ENCODE results near the gene DNAH14. TPM values are rescaled to one million over a fixed set of nuclear protein-coding genes. Genes with fewer than 3 reads are reported as not detected.

DNAH14 gene
- polyA plus RNA-seq, 1 donor from 2014 or later = 24.9 TPM

- H4K20me1 ChIP-seq (ENCODE audit: insufficient read depth) = no peaks in the 10 kb centered on the region
- H3K4me3 ChIP-seq (ENCODE audit: low read length) = no peak overlapping the region
- no peaks in the 10 kb centered on the region for H3F3A ChIP-seq (ENCODE audit: insufficient read depth, low read length, poor library complexity, severe bottlenecking)
- H3K36me3 ChIP-seq (ENCODE audit: insufficient read depth, low read length) = no peaks in the 10 kb centered on the region
- no peak overlapping the region for H3K27ac ChIP-seq (ENCODE audit: low read length)
- H3K9me3 ChIP-seq (ENCODE audit: low read length) = no peaks in the 10 kb centered on the region
- H3K9me2 ChIP-seq (ENCODE audit: insufficient read depth, low read length) = no peaks in the 10 kb centered on the region
- H2AFZ ChIP-seq (ENCODE audit: low read depth, low read length) = no peak overlapping the region
- no peaks in the 10 kb centered on the region for H3K27me3 ChIP-seq (ENCODE audit: insufficient read depth, low read depth, low read length)
- H3K79me2 ChIP-seq (replicated peaks; ENCODE audit: insufficient read depth, low read length) = no peaks in the 10 kb centered on the region
- H3K9ac ChIP-seq (ENCODE audit: low read length) = no peak overlapping the region
- TF ChIP-seq TAF1 (IDR thresholded peaks at IDR 0.05; ENCODE audit: low read depth) (no peak), MXI1 (conservative IDR thresholded peaks at IDR 0.05; ENCODE audit: poor library complexity, severe bottlenecking) (no peak), EZH2 (IDR thresholded peaks at IDR 0.05; ENCODE audit: borderline replicate concordance, insufficient read depth, low read length, poor library complexity, severe bottlenecking) (no peak), REST (IDR thresholded peaks at IDR 0.05; ENCODE audit: borderline replicate concordance) (no peak), POLR2AphosphoS5 (IDR thresholded peaks at IDR 0.05) (no peak), RAD21 (conservative IDR thresholded peaks at IDR 0.05) (no peak), SMC3 (conservative IDR thresholded peaks at IDR 0.05; ENCODE audit: poor library complexity) (no peak), EP300 (conservative IDR thresholded peaks at IDR 0.05; ENCODE audit: poor library complexity, severe bottlenecking) (no peak)
- TF ChIP-seq, protein P1, sequence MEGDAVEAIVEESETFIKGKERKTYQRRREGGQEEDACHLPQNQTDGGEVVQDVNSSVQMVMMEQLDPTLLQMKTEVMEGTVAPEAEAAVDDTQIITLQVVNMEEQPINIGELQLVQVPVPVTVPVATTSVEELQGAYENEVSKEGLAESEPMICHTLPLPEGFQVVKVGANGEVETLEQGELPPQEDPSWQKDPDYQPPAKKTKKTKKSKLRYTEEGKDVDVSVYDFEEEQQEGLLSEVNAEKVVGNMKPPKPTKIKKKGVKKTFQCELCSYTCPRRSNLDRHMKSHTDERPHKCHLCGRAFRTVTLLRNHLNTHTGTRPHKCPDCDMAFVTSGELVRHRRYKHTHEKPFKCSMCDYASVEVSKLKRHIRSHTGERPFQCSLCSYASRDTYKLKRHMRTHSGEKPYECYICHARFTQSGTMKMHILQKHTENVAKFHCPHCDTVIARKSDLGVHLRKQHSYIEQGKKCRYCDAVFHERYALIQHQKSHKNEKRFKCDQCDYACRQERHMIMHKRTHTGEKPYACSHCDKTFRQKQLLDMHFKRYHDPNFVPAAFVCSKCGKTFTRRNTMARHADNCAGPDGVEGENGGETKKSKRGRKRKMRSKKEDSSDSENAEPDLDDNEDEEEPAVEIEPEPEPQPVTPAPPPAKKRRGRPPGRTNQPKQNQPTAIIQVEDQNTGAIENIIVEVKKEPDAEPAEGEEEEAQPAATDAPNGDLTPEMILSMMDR (IDR thresholded peaks at IDR 0.05; ENCODE audit: poor library complexity, severe bottlenecking) = no peak
- H3K4me2 ChIP-seq (ENCODE audit: low read length) = no peak overlapping the region
Observed at GRCh38 chr1:225368036-225368552, 438.6 kb downstream of the DNAH14 start.

DNA sequence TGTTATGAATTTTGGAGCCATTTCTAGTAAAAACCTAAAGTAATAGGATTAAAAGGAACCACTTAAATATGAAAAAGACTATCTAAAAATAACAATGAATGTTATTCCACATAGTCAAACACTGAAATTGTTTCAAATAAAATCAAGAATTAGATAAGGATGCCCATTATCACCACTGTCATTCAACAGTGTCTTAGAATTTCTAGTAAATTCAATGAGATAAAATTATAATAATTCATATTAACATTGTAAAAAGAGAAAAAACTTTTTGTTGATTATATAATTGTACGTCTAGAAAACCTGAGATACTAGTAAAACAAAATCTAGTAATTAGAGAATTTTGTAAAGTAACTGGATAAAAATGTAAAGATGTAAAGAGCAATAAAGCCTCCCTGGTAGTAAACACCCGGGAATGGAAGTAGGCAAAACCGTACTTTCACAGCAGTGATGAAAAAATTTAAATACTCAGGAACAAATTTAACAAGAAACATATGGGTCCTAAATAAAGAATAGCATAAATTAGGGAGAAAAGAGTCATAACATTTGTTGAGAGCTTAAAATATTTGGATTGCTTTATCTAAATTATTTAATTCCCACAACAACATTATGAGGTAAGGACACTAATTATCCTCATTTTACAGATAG, 442.0 kb downstream of the DNAH14 start:
- Histone ChIP-seq H3K4me3 (ENCODE audit: low read length) (no peak overlapping the region), H3K27me3 (ENCODE audit: insufficient read depth, low read depth, low read length) (no peaks in the 10 kb centered on the region), H3K9me3 (ENCODE audit: low read length) (no peaks in the 10 kb centered on the region), H3K4me2 (ENCODE audit: low read length) (no peak overlapping the region), H3K9ac (ENCODE audit: low read length) (no peak overlapping the region), H3K79me2 (replicated peaks; ENCODE audit: insufficient read depth, low read length) (no peaks in the 10 kb centered on the region), H3K27ac (ENCODE audit: low read length) (no peak overlapping the region), H3K36me3 (ENCODE audit: insufficient read depth, low read length) (no peaks in the 10 kb centered on the region), H2AFZ (ENCODE audit: low read depth, low read length) (no peak overlapping the region), H4K20me1 (ENCODE audit: insufficient read depth) (no peaks in the 10 kb centered on the region), H3F3A (ENCODE audit: insufficient read depth, low read length, poor library complexity, severe bottlenecking) (no peaks in the 10 kb centered on the region), H3K9me2 (ENCODE audit: insufficient read depth, low read length) (no peaks in the 10 kb centered on the region)
- TF ChIP-seq RAD21 (conservative IDR thresholded peaks at IDR 0.05) (no peak), TAF1 (IDR thresholded peaks at IDR 0.05; ENCODE audit: low read depth) (no peak), MXI1 (conservative IDR thresholded peaks at IDR 0.05; ENCODE audit: poor library complexity, severe bottlenecking) (no peak), POLR2AphosphoS5 (IDR thresholded peaks at IDR 0.05) (no peak), EP300 (conservative IDR thresholded peaks at IDR 0.05; ENCODE audit: poor library complexity, severe bottlenecking) (no peak), SMC3 (conservative IDR thresholded peaks at IDR 0.05; ENCODE audit: poor library complexity) (no peak), EZH2 (IDR thresholded peaks at IDR 0.05; ENCODE audit: borderline replicate concordance, insufficient read depth, low read length, poor library complexity, severe bottlenecking) (no peak), REST (IDR thresholded peaks at IDR 0.05; ENCODE audit: borderline replicate concordance) (no peak)
- TF ChIP-seq, protein P1 (IDR thresholded peaks at IDR 0.05; ENCODE audit: poor library complexity, severe bottlenecking) = no peak
